Measurements from ENCODE around the gene DNAJC5G. TPM values are rescaled to one million over a fixed set of nuclear protein-coding genes. Genes with fewer than 3 reads are reported as not detected.
A peak's percentile ranks its signal among the peaks of the same experiment; 100 is the strongest.

The DNAJC5G gene
- total and polyA plus RNA-seq, 2 of the 13 experiments (the other 11 are each of a cell fraction or from before 2014, with no cell fraction given) = 0.05 TPM; not detected in 1

- TF ChIP-seq ZBTB40 (IDR thresholded peaks at IDR 0.05) (no peak), ZBTB40 (CRISPR knock-in tag; IDR thresholded peaks at IDR 0.05) (0 out of 2 replicates have a peak, but pooled peaks have one; percentile 28), ZC3H13 (CRISPR knock-in tag; IDR thresholded peaks at IDR 0.05) (no peak), ZSCAN25 (CRISPR knock-in tag; IDR thresholded peaks at IDR 0.05) (no peak), CHCHD3 (CRISPR knock-in tag; IDR thresholded peaks at IDR 0.05) (0 out of 2 replicates have a peak, but pooled peaks have one; percentile 61), MBNL3 (CRISPR knock-in tag; conservative IDR thresholded peaks at IDR 0.05) (no peak), YEATS4 (CRISPR knock-in tag; IDR thresholded peaks at IDR 0.05; ENCODE audit: borderline replicate concordance) (no peak), ZNF253 (CRISPR knock-in tag; IDR thresholded peaks at IDR 0.05; ENCODE audit: borderline replicate concordance) (0 out of 2 replicates have a peak, but pooled peaks have one; percentile 33), EED (CRISPR knock-in tag; IDR thresholded peaks at IDR 0.05) (peak; percentile 45; the same call in 1 of the 2 replicates), TBX3 (IDR thresholded peaks at IDR 0.05; ENCODE audit: borderline replicate concordance) (no peak), ZNF546 (CRISPR knock-in tag; conservative IDR thresholded peaks at IDR 0.05) (0 out of 2 replicates have a peak, but pooled peaks have one; percentile 16), KDM2A (CRISPR knock-in tag; IDR thresholded peaks at IDR 0.05; ENCODE audit: borderline replicate concordance, low read depth) (0 out of 2 replicates have a peak, but pooled peaks have one; percentile 16), ZSCAN31 (CRISPR knock-in tag; IDR thresholded peaks at IDR 0.05; ENCODE audit: low read depth) (0 out of 2 replicates have a peak, but pooled peaks have one; percentile 13), ELF3 (CRISPR knock-in tag; IDR thresholded peaks at IDR 0.05) (no peak), ZNF512B (CRISPR knock-in tag; IDR thresholded peaks at IDR 0.05; ENCODE audit: borderline replicate concordance) (no peak)
- TF ChIP-seq, protein P1, sequence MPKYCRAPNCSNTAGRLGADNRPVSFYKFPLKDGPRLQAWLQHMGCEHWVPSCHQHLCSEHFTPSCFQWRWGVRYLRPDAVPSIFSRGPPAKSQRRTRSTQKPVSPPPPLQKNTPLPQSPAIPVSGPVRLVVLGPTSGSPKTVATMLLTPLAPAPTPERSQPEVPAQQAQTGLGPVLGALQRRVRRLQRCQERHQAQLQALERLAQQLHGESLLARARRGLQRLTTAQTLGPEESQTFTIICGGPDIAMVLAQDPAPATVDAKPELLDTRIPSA (CRISPR knock-in tag; IDR thresholded peaks at IDR 0.05; ENCODE audit: borderline replicate concordance) = no peak
These were observed 12.6 kb upstream of the DNAJC5G start, which contains the start of gene SLC30A3 (continued) for GRCh38 chr2:27262379-27263286.
